Measurements from ENCODE around the gene SLC39A3.

GRCh38 chr19:2715470-2716274 lies 24.1 kb downstream of the SLC39A3 start:
- TF ChIP-seq CTCF (IDR thresholded peaks at IDR 0.05) (no peak), POLR2AphosphoS5 (IDR thresholded peaks at IDR 0.05) (no peak), POLR2A (IDR thresholded peaks at IDR 0.05) (no peak)

Measured in upper lobe of left lung (tissue), 4 donors.